ENCODE data around the gene SULT1A1. TPM values are rescaled to one million over a fixed set of nuclear protein-coding genes. Genes with fewer than 3 reads are reported as not detected.

SULT1A1 gene
- total and polyA plus RNA-seq, 4 donors: 25.3 to 143 (median 102) TPM

- no peak for DNase-seq (ENCODE audit: low spot score)
- H3K27ac ChIP-seq (ENCODE audit: low read depth in 1 of 2, low read length in 2 of 2): no peak overlapping the region
- H3K9ac ChIP-seq (ENCODE audit: low read depth in 1 of 2, low read length in 2 of 2): no peak overlapping the region
- H3K9me3 ChIP-seq (ENCODE audit: control insufficient read depth in 4 of 4, low read length in 3 of 4): no peaks in the 10 kb centered on the region
- 93% methylated on average over 13 of the region's 13 CpGs for WGBS
- no peaks in the 10 kb centered on the region for H3K27me3 ChIP-seq (ENCODE audit: control insufficient read depth in 4 of 4, insufficient read depth in 4 of 4, low read length in 3 of 4)
- TF ChIP-seq FOXA2 (IDR thresholded peaks at IDR 0.05) (no peak), SP1 (IDR thresholded peaks at IDR 0.05) (no peak), MAX (IDR thresholded peaks at IDR 0.05) (no peak), CTCF (IDR thresholded peaks at IDR 0.05; ENCODE audit: low read depth, low read length, missing input control) (no peak), HNF4G (IDR thresholded peaks at IDR 0.05) (no peak), JUND (IDR thresholded peaks at IDR 0.05) (no peak), GABPA (IDR thresholded peaks at IDR 0.05 in 1 of 2, conservative IDR thresholded peaks at IDR 0.05 in 1 of 2) (no peak), TAF1 (conservative IDR thresholded peaks at IDR 0.05) (no peak), RAD21 (IDR thresholded peaks at IDR 0.05) (no peak), NR2F2 (IDR thresholded peaks at IDR 0.05) (no peak), RXRA (IDR thresholded peaks at IDR 0.05) (no peak), EGR1 (IDR thresholded peaks at IDR 0.05; ENCODE audit: low read depth in 2 of 2) (no peak), HNF4A (conservative IDR thresholded peaks at IDR 0.05) (no peak), YY1 (IDR thresholded peaks at IDR 0.05) (no peak), FOXA1 (IDR thresholded peaks at IDR 0.05) (no peak)
- TF ChIP-seq, protein P1, sequence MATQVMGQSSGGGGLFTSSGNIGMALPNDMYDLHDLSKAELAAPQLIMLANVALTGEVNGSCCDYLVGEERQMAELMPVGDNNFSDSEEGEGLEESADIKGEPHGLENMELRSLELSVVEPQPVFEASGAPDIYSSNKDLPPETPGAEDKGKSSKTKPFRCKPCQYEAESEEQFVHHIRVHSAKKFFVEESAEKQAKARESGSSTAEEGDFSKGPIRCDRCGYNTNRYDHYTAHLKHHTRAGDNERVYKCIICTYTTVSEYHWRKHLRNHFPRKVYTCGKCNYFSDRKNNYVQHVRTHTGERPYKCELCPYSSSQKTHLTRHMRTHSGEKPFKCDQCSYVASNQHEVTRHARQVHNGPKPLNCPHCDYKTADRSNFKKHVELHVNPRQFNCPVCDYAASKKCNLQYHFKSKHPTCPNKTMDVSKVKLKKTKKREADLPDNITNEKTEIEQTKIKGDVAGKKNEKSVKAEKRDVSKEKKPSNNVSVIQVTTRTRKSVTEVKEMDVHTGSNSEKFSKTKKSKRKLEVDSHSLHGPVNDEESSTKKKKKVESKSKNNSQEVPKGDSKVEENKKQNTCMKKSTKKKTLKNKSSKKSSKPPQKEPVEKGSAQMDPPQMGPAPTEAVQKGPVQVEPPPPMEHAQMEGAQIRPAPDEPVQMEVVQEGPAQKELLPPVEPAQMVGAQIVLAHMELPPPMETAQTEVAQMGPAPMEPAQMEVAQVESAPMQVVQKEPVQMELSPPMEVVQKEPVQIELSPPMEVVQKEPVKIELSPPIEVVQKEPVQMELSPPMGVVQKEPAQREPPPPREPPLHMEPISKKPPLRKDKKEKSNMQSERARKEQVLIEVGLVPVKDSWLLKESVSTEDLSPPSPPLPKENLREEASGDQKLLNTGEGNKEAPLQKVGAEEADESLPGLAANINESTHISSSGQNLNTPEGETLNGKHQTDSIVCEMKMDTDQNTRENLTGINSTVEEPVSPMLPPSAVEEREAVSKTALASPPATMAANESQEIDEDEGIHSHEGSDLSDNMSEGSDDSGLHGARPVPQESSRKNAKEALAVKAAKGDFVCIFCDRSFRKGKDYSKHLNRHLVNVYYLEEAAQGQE (IDR thresholded peaks at IDR 0.05): no peak
- TF ChIP-seq, protein P2, sequence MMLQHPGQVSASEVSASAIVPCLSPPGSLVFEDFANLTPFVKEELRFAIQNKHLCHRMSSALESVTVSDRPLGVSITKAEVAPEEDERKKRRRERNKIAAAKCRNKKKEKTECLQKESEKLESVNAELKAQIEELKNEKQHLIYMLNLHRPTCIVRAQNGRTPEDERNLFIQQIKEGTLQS (IDR thresholded peaks at IDR 0.05): no peak
- TF ChIP-seq, protein P3, sequence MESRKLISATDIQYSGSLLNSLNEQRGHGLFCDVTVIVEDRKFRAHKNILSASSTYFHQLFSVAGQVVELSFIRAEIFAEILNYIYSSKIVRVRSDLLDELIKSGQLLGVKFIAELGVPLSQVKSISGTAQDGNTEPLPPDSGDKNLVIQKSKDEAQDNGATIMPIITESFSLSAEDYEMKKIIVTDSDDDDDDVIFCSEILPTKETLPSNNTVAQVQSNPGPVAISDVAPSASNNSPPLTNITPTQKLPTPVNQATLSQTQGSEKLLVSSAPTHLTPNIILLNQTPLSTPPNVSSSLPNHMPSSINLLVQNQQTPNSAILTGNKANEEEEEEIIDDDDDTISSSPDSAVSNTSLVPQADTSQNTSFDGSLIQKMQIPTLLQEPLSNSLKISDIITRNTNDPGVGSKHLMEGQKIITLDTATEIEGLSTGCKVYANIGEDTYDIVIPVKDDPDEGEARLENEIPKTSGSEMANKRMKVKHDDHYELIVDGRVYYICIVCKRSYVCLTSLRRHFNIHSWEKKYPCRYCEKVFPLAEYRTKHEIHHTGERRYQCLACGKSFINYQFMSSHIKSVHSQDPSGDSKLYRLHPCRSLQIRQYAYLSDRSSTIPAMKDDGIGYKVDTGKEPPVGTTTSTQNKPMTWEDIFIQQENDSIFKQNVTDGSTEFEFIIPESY (IDR thresholded peaks at IDR 0.05): no peak
- peaks cover 11 to 57% (median 24%) of the 10 kb centered on the region in 4 donors for H3K36me3 ChIP-seq (ENCODE audit: control insufficient read depth in 4 of 4, insufficient read depth in 3 of 4, low read depth in 1 of 4, low read length in 3 of 4)
- H3K4me1 ChIP-seq (ENCODE audit: control insufficient read depth in 4 of 4, insufficient read depth in 4 of 4, low read length in 3 of 4): no peaks in the 10 kb centered on the region
- no peak overlapping the region for H3K4me3 ChIP-seq (ENCODE audit: low read depth in 1 of 3, low read length in 3 of 3)
Observed at GRCh38 chr16:28589930-28590329, 19.9 kb downstream of the SULT1A1 start.
